PC-9 (cell line): ENCODE measurements around the gene PROM1. TPM values are rescaled to one million over a fixed set of nuclear protein-coding genes. Genes with fewer than 3 reads are reported as not detected.

ENCODE experiments used
- BruUV-seq: library from RNA; stranded (reverse); fragments of 400-500 nt; replicated peaks from 2 replicates; lab custom pipeline; 2021; lab: Mats Ljungman, UMichigan
- CTCF ChIA-PET: fragments of 300-600 bp; sonication (Branson Sonifier 250); formaldehyde crosslinking; loops from one replicate; lab custom pipeline; 2022; ENCODE audit warnings: antibody characterized with exemption; lab: Charles Lee
- POLR2A ChIA-PET: fragments of 300-600 bp; sonication (Branson Sonifier 250); formaldehyde crosslinking; loops from one replicate; lab custom pipeline; 2022; ENCODE audit warnings: antibody characterized with exemption; ENCODE audit not compliant: unreplicated experiment; lab: Charles Lee
- DNase-seq, 2 experiments: peaks; one replicate each; pipeline versions ENCODE4 v3.0.0 to v3.0.0-alpha.2; 2015 to 2022; ENCODE audit warnings: mixed read lengths in 1 of 2
- H2AFZ ChIP-seq: fragments of 200-600 bp; sonication (generic); 2 replicates; pipeline ENCODE4 v1.8.1; 2017; ENCODE audit warnings: antibody characterized with exemption
- H3F3A ChIP-seq: fragments of 200-600 bp; sonication (generic); 2 replicates; pipeline ENCODE4 v1.8.1; 2017; ENCODE audit warnings: antibody characterized with exemption, mild to moderate bottlenecking, low read depth; ENCODE audit not compliant: insufficient read depth
- H3K27ac ChIP-seq: fragments of 200-600 bp; sonication (generic); 2 replicates; pipeline ENCODE4 v1.6.1; 2016; ENCODE audit warnings: mixed run types
- H3K27me3 ChIP-seq: fragments of 200-600 bp; sonication (generic); 2 replicates; pipeline ENCODE4 v1.6.1; 2016; ENCODE audit warnings: low read depth, mixed run types; ENCODE audit not compliant: insufficient read depth
- H3K36me3 ChIP-seq: fragments of 200-600 bp; sonication (generic); 2 replicates; pipeline ENCODE4 v1.6.1; 2016; ENCODE audit warnings: low read depth, mixed run types
- H3K4me1 ChIP-seq: fragments of 200-600 bp; sonication (generic); replicated peaks from 2 replicates; pipeline ENCODE4 v1.6.1; 2016; ENCODE audit warnings: mixed run types; ENCODE audit not compliant: insufficient read depth
- H3K4me2 ChIP-seq: fragments of 200-600 bp; sonication (generic); 2 replicates; pipeline ENCODE4 v1.6.1; 2017; ENCODE audit warnings: mixed run types
- H3K4me3 ChIP-seq: fragments of 200-600 bp; sonication (generic); 2 replicates; pipeline ENCODE4 v1.6.1; 2016; ENCODE audit warnings: mixed run types
- H3K79me2 ChIP-seq: fragments of 200-600 bp; sonication (generic); 2 replicates; pipeline ENCODE4 v1.6.1; 2017; ENCODE audit warnings: low read depth, mixed run types
- H3K9me2 ChIP-seq: fragments of 200-600 bp; sonication (generic); 2 replicates; pipeline ENCODE4 v1.8.1; 2017; ENCODE audit warnings: mild to moderate bottlenecking; ENCODE audit not compliant: insufficient read depth
- H3K9me3 ChIP-seq: fragments of 200-600 bp; sonication (generic); 2 replicates; pipeline ENCODE4 v1.8.1; 2016; ENCODE audit warnings: low read depth; ENCODE audit not compliant: insufficient read depth
- H4K20me1 ChIP-seq: fragments of 200-600 bp; sonication (generic); 2 replicates; pipeline ENCODE4 v1.8.1; 2017; ENCODE audit not compliant: insufficient read depth
- EZH2 ChIP-seq: fragments of 200-600 bp; sonication (generic); IDR thresholded peaks from 2 replicates; pipeline ENCODE4 v1.8.0; 2017; ENCODE audit warnings: antibody characterized with exemption, low read depth
- intact Hi-C: fragments of 100-400 bp; cut with micrococcal nuclease; formaldehyde crosslinking; loops from one replicate; pipeline ENCODE4 v1.10.0; 2022; ENCODE audit not compliant: unreplicated experiment
- total RNA-seq: library from RNA; stranded (reverse); gene quantifications from 2 replicates; pipeline ENCODE4 v1.2.3, GENCODE V29; 2021
- TF ChIP-seq, protein P1 (sequence below): fragments of 200-600 bp; sonication (generic); conservative IDR thresholded peaks from 2 replicates; pipeline ENCODE4 v1.6.1; 2017; ENCODE audit warnings: mixed run types, antibody characterized with exemption, mild to moderate bottlenecking, moderate library complexity

PROM1 gene
- total RNA-seq, 1 experiment from 2014 or later, result not detected

DNA sequence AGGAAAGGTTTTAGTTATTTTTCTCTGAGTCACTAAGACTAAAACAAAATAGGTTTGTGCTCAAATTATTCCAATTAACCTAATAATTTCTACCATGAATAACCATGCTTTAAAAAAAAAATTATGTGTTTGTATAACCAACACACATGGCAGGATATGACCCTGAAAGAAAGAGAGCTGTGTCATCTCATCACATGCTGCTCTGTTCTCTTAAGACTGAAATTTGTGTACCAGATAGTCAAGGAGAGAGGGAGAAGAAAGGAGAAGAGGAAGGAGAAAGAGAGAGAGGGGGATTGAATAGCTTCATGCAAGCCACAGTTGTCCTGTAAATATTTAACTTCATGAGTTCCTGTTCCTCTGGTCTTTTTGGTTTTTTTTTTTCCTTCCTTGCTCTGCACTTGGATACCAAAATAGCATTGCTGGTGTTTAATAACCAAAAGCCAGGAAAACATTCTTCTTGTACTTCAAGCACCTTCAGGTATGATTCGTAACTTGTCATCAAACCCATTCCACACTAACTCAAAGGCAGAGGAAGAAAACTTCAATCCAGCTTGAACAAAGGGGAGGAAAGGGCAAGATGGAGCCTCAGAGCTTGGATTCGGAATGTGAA lies 6.4 kb upstream of the PROM1 start:
- ChIA-PET POLR2A (no interaction called here), CTCF (no interaction called here)
- TF ChIP-seq, protein P1, sequence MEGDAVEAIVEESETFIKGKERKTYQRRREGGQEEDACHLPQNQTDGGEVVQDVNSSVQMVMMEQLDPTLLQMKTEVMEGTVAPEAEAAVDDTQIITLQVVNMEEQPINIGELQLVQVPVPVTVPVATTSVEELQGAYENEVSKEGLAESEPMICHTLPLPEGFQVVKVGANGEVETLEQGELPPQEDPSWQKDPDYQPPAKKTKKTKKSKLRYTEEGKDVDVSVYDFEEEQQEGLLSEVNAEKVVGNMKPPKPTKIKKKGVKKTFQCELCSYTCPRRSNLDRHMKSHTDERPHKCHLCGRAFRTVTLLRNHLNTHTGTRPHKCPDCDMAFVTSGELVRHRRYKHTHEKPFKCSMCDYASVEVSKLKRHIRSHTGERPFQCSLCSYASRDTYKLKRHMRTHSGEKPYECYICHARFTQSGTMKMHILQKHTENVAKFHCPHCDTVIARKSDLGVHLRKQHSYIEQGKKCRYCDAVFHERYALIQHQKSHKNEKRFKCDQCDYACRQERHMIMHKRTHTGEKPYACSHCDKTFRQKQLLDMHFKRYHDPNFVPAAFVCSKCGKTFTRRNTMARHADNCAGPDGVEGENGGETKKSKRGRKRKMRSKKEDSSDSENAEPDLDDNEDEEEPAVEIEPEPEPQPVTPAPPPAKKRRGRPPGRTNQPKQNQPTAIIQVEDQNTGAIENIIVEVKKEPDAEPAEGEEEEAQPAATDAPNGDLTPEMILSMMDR, result no peak
- TF ChIP-seq EZH2, result no peak
- DNase-seq, result no peak
- no peaks in the 10 kb centered on the region for H3K9me3 ChIP-seq
- no peak overlapping the region for H3K4me2 ChIP-seq
- H3K27me3 ChIP-seq, result 0 out of 2 replicates have a peak, but pooled peaks cover 3% of the 10 kb centered on the region
- intact Hi-C loops, result loop anchor here (10.0 kb wide), 1 partner anchor 95 kb away; no protein-coding TSS in a partner anchor
- no TSS peak for BruUV-seq
- no peaks in the 10 kb centered on the region for H3K4me1 ChIP-seq
- H3K9me2 ChIP-seq, result no peaks in the 10 kb centered on the region
- H3F3A ChIP-seq, result no peaks in the 10 kb centered on the region
- H3K36me3 ChIP-seq, result no peaks in the 10 kb centered on the region
- no peak overlapping the region for H2AFZ ChIP-seq
- no peaks in the 10 kb centered on the region for H3K79me2 ChIP-seq
- H3K4me3 ChIP-seq, result no peak overlapping the region
- no peak overlapping the region for H3K27ac ChIP-seq
- H4K20me1 ChIP-seq, result no peaks in the 10 kb centered on the region

DNA sequence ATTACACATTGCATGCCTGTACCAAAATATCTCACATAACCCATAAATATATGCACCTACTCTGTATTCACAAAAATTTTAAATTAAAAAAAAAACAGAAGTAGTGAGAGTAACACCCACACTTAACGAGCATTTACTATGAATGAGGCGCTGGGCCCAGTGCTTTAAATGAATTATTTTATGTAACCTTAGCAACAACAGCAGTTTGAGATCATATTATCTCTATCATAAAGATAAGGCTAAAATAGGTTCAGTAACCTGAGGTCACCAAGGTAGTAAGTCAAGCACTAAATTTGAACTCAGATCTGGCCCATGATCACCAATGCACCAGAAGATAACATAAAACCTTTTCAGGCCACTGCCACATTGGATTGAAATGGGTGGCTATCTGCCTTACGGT lies 5.3 kb upstream of the PROM1 start:
- intact Hi-C loops, result no loop called here
- Histone ChIP-seq H3K9me2 (no peaks in the 10 kb centered on the region), H3K9me3 (no peaks in the 10 kb centered on the region), H3K27ac (no peak overlapping the region), H3K4me3 (no peak overlapping the region), H3K4me1 (no peaks in the 10 kb centered on the region), H3K79me2 (no peaks in the 10 kb centered on the region), H4K20me1 (no peaks in the 10 kb centered on the region), H3F3A (no peaks in the 10 kb centered on the region), H2AFZ (no peak overlapping the region), H3K36me3 (no peaks in the 10 kb centered on the region), H3K27me3 (peaks cover 3% of the 10 kb centered on the region; the same call in 1 of the 2 replicates), H3K4me2 (no peak overlapping the region)
- TF ChIP-seq, protein P1, result no peak
- TF ChIP-seq EZH2, result no peak
- ChIA-PET POLR2A (no interaction called here), CTCF (no interaction called here)
- DNase-seq, result no peak
- no TSS peak for BruUV-seq

DNA sequence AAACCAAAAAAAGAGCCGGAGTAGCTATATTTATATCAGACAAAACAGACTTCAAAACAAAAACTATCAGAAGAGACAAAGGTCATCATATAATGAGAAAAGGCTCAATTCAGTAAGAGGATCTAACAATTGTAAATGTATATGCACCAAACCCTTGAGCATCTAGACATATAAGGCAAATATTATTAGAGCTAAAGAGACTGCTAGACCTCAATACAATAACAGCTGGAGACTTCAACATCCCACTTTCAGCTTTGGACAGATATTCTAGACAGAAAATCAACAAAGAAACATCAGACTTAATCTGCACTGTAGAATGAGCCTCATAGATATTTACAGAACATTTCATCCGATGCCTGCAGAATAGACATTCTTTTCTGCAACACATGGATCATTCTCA lies 4.8 kb upstream of the PROM1 start:
- no peak for DNase-seq
- TF ChIP-seq EZH2, result no peak
- TF ChIP-seq, protein P1, result no peak
- Histone ChIP-seq H3K4me2 (no peak overlapping the region), H3K4me3 (no peak overlapping the region), H3K9me2 (no peaks in the 10 kb centered on the region), H3K36me3 (no peaks in the 10 kb centered on the region), H3K4me1 (no peaks in the 10 kb centered on the region), H3K27ac (no peak overlapping the region), H3K27me3 (peaks cover 3% of the 10 kb centered on the region; the same call in 1 of the 2 replicates), H2AFZ (no peak overlapping the region), H3K79me2 (no peaks in the 10 kb centered on the region), H3K9me3 (no peaks in the 10 kb centered on the region), H4K20me1 (no peaks in the 10 kb centered on the region), H3F3A (no peaks in the 10 kb centered on the region)
- CTCF ChIA-PET, result no interaction called here
- no TSS peak for BruUV-seq
- intact Hi-C loops, result no loop called here
- POLR2A ChIA-PET, result no interaction called here
